Vagina (tissue), 2 donors: Measurements from ENCODE around the gene SLC28A2.

Experiments used
- CTCF ChIP-seq, 3 experiments: fragments of 450-650 bp in 2 of 3; fragments of 200-600 bp in 1 of 3; sonication (generic) in 1 of 3; IDR thresholded peaks; one replicate each; pipeline ENCODE4 v1.5.1; 2017 to 2019; ENCODE audit warnings: antibody characterized with exemption in 3 of 3, mild to moderate bottlenecking in 2 of 3, moderate library complexity in 2 of 3
- POLR2A ChIP-seq, 2 donors: fragments of 450-650 bp; IDR thresholded peaks; one replicate each; pipeline ENCODE4 v1.6.1; 2017; ENCODE audit warnings: antibody characterized with exemption in 2 of 2, mild to moderate bottlenecking in 2 of 2, moderate library complexity in 2 of 2

GRCh38 chr15:45254405-45254804, 2.4 kb downstream of the SLC28A2 start:
- no peak for TF ChIP-seq CTCF (IDR thresholded peaks at IDR 0.05)
- no peak for TF ChIP-seq POLR2A (IDR thresholded peaks at IDR 0.05)
